Brain microvascular endothelial cell (primary cell): Measurements from ENCODE around the gene NOTCH1.

Experiments
- DNase-seq: peaks from one replicate; pipeline ENCODE4 v3.0.0-alpha.2; 2020
- H3K27ac ChIP-seq: fragments of 250-450 bp; sonication (Bioruptor Pico); 2 replicates; pipeline ENCODE4 v1.5.1; 2020; ENCODE audit warnings: mild to moderate bottlenecking, moderate library complexity
- H3K27me3 ChIP-seq: fragments of 250-450 bp; sonication (Bioruptor Pico); replicated peaks from 2 replicates; pipeline ENCODE4 v1.5.1; 2020; ENCODE audit warnings: mild to moderate bottlenecking
- H3K36me3 ChIP-seq: fragments of 250-450 bp; sonication (Bioruptor Pico); replicated peaks from 2 replicates; pipeline ENCODE4 v1.5.1; 2020; ENCODE audit warnings: mild to moderate bottlenecking
- H3K4me3 ChIP-seq: 2 replicates; pipeline ENCODE4 v1.5.1; 2011; ENCODE audit warnings: low read depth, mild to moderate bottlenecking, control low read depth, low read length, moderate library complexity
- CTCF ChIP-seq: IDR thresholded peaks from 2 replicates; pipeline ENCODE4 v1.5.1; 2011; ENCODE audit warnings: low read depth, mild to moderate bottlenecking, moderate library complexity, low read length, control low read depth, inconsistent platforms; ENCODE audit errors: missing control alignments
- in situ Hi-C: cut with HindIII; loops from 2 replicates; pipeline ENCODE4 v1.10.0; 2017; ENCODE audit warnings: low sequenced_read_pairs, low pct_ligation_motif_present

The NOTCH1 gene

GRCh38 chr9:136464241-136464640 lies 81.6 kb downstream of the NOTCH1 start:
- TF ChIP-seq CTCF, result no peak
- Histone ChIP-seq H3K27ac (no peak overlapping the region), H3K27me3 (no peaks in the 10 kb centered on the region), H3K4me3 (no peak overlapping the region), H3K36me3 (peaks cover 93% of the 10 kb centered on the region)
- no peak for DNase-seq
- in situ Hi-C loops, result no loop called here

- no peak for DNase-seq
- Histone ChIP-seq H3K27ac (no peak overlapping the region), H3K4me3 (no peak overlapping the region), H3K27me3 (no peaks in the 10 kb centered on the region), H3K36me3 (peaks cover 94% of the 10 kb centered on the region)
- in situ Hi-C loops, result no loop called here
- TF ChIP-seq CTCF, result no peak
Measured at GRCh38 chr9:136463578-136463977, 82.3 kb downstream of the NOTCH1 start.

GRCh38 chr9:136462664-136463063 lies 83.2 kb downstream of the NOTCH1 start:
- H3K27me3 ChIP-seq, result no peaks in the 10 kb centered on the region
- no peak overlapping the region for H3K27ac ChIP-seq
- in situ Hi-C loops, result no loop called here
- TF ChIP-seq CTCF, result no peak
- peaks cover 88% of the 10 kb centered on the region for H3K36me3 ChIP-seq
- no peak overlapping the region for H3K4me3 ChIP-seq
- DNase-seq, result no peak

- no peak for TF ChIP-seq CTCF
- DNase-seq, result no peak
- no peak overlapping the region for H3K4me3 ChIP-seq
- in situ Hi-C loops, result no loop called here
- H3K27me3 ChIP-seq, result no peaks in the 10 kb centered on the region
- H3K36me3 ChIP-seq, result peaks cover 88% of the 10 kb centered on the region
- no peak overlapping the region for H3K27ac ChIP-seq
Measured at GRCh38 chr9:136460772-136461325, 85.0 kb downstream of the NOTCH1 start.

- no peak overlapping the region for H3K4me3 ChIP-seq
- H3K36me3 ChIP-seq, result peaks cover 88% of the 10 kb centered on the region
- no peaks in the 10 kb centered on the region for H3K27me3 ChIP-seq
- H3K27ac ChIP-seq, result no peak overlapping the region
- no peak for TF ChIP-seq CTCF
- in situ Hi-C loops, result no loop called here
- DNase-seq, result no peak
Measured at GRCh38 chr9:136459425-136459824, 86.4 kb downstream of the NOTCH1 start.

GRCh38 chr9:136457326-136457725 lies 88.5 kb downstream of the NOTCH1 start:
- no peak for DNase-seq
- in situ Hi-C loops, result no loop called here
- no peak for TF ChIP-seq CTCF
- Histone ChIP-seq H3K36me3 (peaks cover 82% of the 10 kb centered on the region), H3K4me3 (no peak overlapping the region), H3K27ac (no peak overlapping the region), H3K27me3 (no peaks in the 10 kb centered on the region)
